CD8-positive, alpha-beta memory T cell (primary cell): Measurements from ENCODE around the gene SDF2. TPM values are rescaled to one million over a fixed set of nuclear protein-coding genes. Genes with fewer than 3 reads are reported as not detected.
A peak's percentile ranks its signal among the peaks of the same experiment; 100 is the strongest.

Source experiments
- CTCF ChIA-PET: fragments of 350-600 bp; sonication (Branson Sonifier 250); formaldehyde crosslinking; loops from one replicate; lab custom pipeline; 2021; ENCODE audit warnings: antibody characterized with exemption; lab: Charles Lee
- POLR2A ChIA-PET: fragments of 350-600 bp; sonication (Branson Sonifier 250); formaldehyde crosslinking; loops from one replicate; lab custom pipeline; 2021; ENCODE audit warnings: antibody characterized with exemption; lab: Charles Lee
- DNase-seq, 5 donors: peaks; one replicate each; pipeline versions ENCODE4 v3.0.0 to v3.0.0-alpha.2; 2020 to 2022; ENCODE audit warnings: mixed read lengths in 1 of 5
- H3K27ac ChIP-seq: one replicate; pipeline ENCODE4 v1.7.0; 2013; ENCODE audit warnings: low read depth, mild to moderate bottlenecking, low read length, moderate library complexity
- H3K27me3 ChIP-seq: 2 replicates; pipeline ENCODE4 v1.7.0; 2013; ENCODE audit warnings: low read length, mild to moderate bottlenecking; ENCODE audit not compliant: insufficient read depth, poor library complexity, severe bottlenecking
- H3K36me3 ChIP-seq: 2 replicates; pipeline ENCODE4 v1.7.0; 2013; ENCODE audit warnings: mild to moderate bottlenecking, low read length, moderate library complexity; ENCODE audit not compliant: insufficient read depth
- H3K4me1 ChIP-seq: 2 replicates; pipeline ENCODE4 v1.7.0; 2013; ENCODE audit warnings: mild to moderate bottlenecking, low read length, moderate library complexity; ENCODE audit not compliant: insufficient read depth
- H3K4me3 ChIP-seq: 2 replicates; pipeline ENCODE4 v1.7.0; 2013; ENCODE audit warnings: mild to moderate bottlenecking, low read length
- H3K9me3 ChIP-seq: 2 replicates; pipeline ENCODE4 v1.7.0; 2013; ENCODE audit warnings: mild to moderate bottlenecking, low read length
- H3K27ac Mint-ChIP-seq, 8 donors: one replicate each; pipeline ENCODE4 v1.8.0; 2020 to 2021; ENCODE audit warnings: mixed read lengths in 8 of 8, mild to moderate bottlenecking in 6 of 8, inconsistent platforms in 3 of 8, moderate library complexity in 3 of 8
- H3K27me3 Mint-ChIP-seq, 2 donors: one replicate each; pipeline ENCODE4 v1.8.0; 2020 to 2021; ENCODE audit warnings: mixed read lengths in 2 of 2, mild to moderate bottlenecking in 1 of 2, moderate library complexity in 1 of 2
- H3K36me3 Mint-ChIP-seq, 3 donors: one replicate each; pipeline ENCODE4 v1.8.0; 2020 to 2021; ENCODE audit warnings: mixed read lengths in 3 of 3, inconsistent platforms in 1 of 3, mild to moderate bottlenecking in 1 of 3
- H3K4me1 Mint-ChIP-seq, 3 donors: one replicate each; pipeline ENCODE4 v1.8.0; 2020 to 2021; ENCODE audit warnings: mixed read lengths in 3 of 3, inconsistent platforms in 1 of 3, mild to moderate bottlenecking in 1 of 3
- H3K4me3 Mint-ChIP-seq, 7 donors: one replicate each; pipeline ENCODE4 v1.8.0; 2020 to 2021; ENCODE audit warnings: mixed read lengths in 7 of 7, mild to moderate bottlenecking in 6 of 7, moderate library complexity in 4 of 7, inconsistent platforms in 2 of 7
- H3K9me3 Mint-ChIP-seq, 5 donors: one replicate each; pipeline ENCODE4 v1.8.0; 2020 to 2022; ENCODE audit warnings: mixed read lengths in 5 of 5, mild to moderate bottlenecking in 3 of 5, moderate library complexity in 2 of 5, inconsistent platforms in 1 of 5
- polyA plus RNA-seq: library from polyadenylated mRNA; unstranded; fragments of 300-500 nt; fragmentation: Illumina TruSeq; gene quantifications from one replicate; pipeline ENCODE4 v1.2.3, GENCODE V29; 2021
- total RNA-seq, 2 experiments: library from RNA; stranded (reverse); gene quantifications; one replicate each; pipeline ENCODE4 v1.2.3, GENCODE V29; 2021

SDF2 gene, protein sequence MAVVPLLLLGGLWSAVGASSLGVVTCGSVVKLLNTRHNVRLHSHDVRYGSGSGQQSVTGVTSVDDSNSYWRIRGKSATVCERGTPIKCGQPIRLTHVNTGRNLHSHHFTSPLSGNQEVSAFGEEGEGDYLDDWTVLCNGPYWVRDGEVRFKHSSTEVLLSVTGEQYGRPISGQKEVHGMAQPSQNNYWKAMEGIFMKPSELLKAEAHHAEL
- total RNA-seq (10 to 100 TPM; 51.4 to 55.1 TPM), polyA plus RNA-seq (94.9 TPM)

DNA sequence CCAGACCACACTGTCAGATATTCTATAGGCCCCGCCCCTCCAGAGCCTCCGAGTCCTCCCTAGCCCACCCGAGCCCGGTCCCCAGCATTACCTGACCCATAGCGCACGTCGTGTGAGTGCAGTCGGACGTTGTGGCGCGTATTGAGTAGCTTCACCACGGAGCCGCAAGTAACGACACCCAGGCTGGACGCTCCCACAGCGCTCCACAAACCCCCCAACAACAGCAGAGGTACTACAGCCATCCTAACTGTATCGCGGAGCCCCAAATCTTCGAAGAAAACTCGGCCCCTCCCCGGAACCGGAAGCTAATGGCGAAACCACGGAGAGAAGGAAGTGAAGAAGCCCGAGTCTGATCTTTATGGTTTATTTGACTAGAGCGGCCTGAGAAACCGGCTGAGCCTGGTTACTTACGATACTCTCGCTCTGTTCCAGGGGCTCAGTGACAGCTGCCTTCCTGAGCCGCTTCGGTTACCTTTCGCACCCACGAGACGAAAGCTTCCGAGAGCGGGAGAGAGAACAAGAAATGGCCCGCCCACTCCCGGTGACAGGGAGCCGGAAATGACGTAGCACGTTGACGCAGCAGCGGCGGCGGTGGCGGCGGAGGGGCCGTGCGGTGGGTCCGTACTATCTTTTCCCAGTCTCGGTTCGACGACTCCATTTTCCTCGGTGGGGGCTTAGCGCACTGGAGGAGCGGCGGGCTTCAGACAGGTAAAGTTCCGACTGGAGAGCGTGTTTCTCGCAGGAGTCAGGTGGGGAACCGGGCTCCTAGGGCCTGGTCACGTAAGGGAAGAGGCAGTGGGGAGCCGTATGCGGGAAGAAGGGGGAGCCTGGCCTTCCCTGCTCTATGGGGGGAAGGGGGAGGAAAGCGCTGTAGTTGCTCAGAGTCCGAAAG, at the start of gene SDF2, which contains the start of gene SUPT6H:
Gene SDF2, minus strand, starts transcription at position 272 of the 892 bp plus-strand sequence. Its CDS starts 30 bp downstream, at position 242.
Gene SUPT6H, plus strand, starts transcription at position 571 of the 892 bp plus-strand sequence. CDS start 11,197 bp downstream, outside the sequence.
- ChIA-PET CTCF (interaction anchor here (0.7 to 4.8 kb wide), 8 partner anchors 12 to 87 kb away, joined by 3 to 38 read pairs (median 4); partner anchors contain the start of genes BLTP2, RPL23A and TLCD1), POLR2A (interaction anchor here (0.5 to 3.1 kb wide), 8 partner anchors 10 to 231 kb away, joined by 3 to 27 read pairs (median 6); partner anchors contain the start of genes BLTP2, PROCA1 and RPL23A)
- peak; percentile 90 to 97 (median 94) for DNase-seq
- H3K4me3 Mint-ChIP-seq = peak within 1 kb of the TSS; percentile 99 to 100 (median 100)
- no peaks in the 10 kb centered on the region for H3K9me3 ChIP-seq
- peaks cover 0 to 65% (median 12%) of the 10 kb centered on the region in 3 donors for H3K36me3 Mint-ChIP-seq
- H3K4me1 Mint-ChIP-seq = peaks cover 50 to 70% (median 62%) of the 10 kb centered on the region in 3 donors
- peak within 1 kb of the TSS; percentile 97 for H3K4me3 ChIP-seq
- H3K27me3 Mint-ChIP-seq = no peaks in the 10 kb centered on the region
- H3K36me3 ChIP-seq = peaks cover 5% of the 10 kb centered on the region
- peak within 1 kb of the TSS; percentile 98 for H3K27ac ChIP-seq
- no peaks in the 10 kb centered on the region for H3K9me3 Mint-ChIP-seq
- H3K4me1 ChIP-seq = peaks cover 49% of the 10 kb centered on the region
- no peaks in the 10 kb centered on the region for H3K27me3 ChIP-seq
- H3K27ac Mint-ChIP-seq = peak within 1 kb of the TSS; percentile 99 to 100 (median 100)

DNA sequence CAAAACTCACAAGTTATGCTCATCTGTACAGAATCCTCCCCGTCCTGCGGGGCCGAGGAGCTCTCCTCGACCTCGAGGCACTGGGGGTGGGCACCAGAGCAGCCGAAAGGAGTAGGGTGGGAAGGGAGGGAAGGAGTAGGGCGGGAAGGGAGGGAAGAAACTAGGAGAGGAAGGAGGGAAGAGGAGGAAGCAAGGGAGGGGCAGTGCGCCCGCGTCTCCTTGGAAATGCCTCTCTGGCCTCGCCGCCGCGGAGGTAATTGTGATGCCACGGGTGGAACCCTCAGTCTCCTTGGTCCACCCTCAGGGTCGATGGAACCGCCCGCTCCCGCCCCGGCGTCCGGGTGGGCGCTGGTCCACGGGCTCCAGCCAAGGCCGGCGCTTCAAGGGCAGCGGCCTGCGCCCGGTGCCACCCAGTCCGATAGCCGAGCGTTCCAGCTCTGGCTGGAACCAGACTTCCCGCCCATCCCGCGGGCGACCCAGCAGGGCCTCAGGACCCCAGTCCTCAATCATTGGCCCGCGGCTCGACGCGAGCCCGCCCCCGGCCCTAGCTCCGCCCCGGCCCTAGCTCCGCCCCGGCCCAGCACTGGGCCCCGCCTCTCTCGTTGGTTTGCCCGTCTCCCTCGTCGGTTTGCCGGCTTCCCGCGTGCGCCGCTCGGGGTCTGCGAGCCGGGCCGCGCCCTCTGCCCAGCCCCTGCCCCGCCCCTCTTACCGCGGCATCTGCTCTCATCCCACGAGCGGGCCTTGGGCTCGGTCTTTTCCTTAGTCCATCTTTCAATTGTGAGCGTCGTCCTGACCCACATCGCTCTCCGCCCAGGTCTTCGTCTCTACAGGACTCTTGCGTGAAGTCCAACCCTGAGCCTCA, 49.4 kb upstream of the SDF2 start:
- Histone ChIP-seq H3K4me1 (peaks cover 17% of the 10 kb centered on the region), H3K27me3 (peaks cover under 1% of the 10 kb centered on the region), H3K4me3 (peak overlapping the region; percentile 82), H3K27ac (peak overlapping the region; percentile 83), H3K9me3 (no peaks in the 10 kb centered on the region), H3K36me3 (no peaks in the 10 kb centered on the region)
- peak; percentile 84 to 91 (median 85) for DNase-seq
- CTCF ChIA-PET = interaction anchor here (0.9 to 4.4 kb wide), 7 partner anchors 9 to 406 kb away, joined by 3 to 35 read pairs (median 4); partner anchors contain the start of genes RPL23A, SDF2, SUPT6H and TLCD1
- peaks cover 16 to 24% (median 20%) of the 10 kb centered on the region in 3 donors for H3K4me1 Mint-ChIP-seq
- peaks cover 0 to 5% (median 0%) of the 10 kb centered on the region in 3 donors for H3K36me3 Mint-ChIP-seq
- POLR2A ChIA-PET = interaction anchor here (0.5 to 3.8 kb wide), 14 partner anchors 10 to 429 kb away, joined by 3 to 53 read pairs (median 4); partner anchors contain the start of genes BLTP2, FLOT2, PHF12 and RPL23A
- peak overlapping the region; percentile 86 to 97 (median 91) for H3K4me3 Mint-ChIP-seq
- H3K27me3 Mint-ChIP-seq = peaks cover 14 to 17% of the 10 kb centered on the region in 2 donors
- H3K27ac Mint-ChIP-seq = peak overlapping the region; percentile 41 to 97 (median 92)
- no peaks in the 10 kb centered on the region for H3K9me3 Mint-ChIP-seq

DNA sequence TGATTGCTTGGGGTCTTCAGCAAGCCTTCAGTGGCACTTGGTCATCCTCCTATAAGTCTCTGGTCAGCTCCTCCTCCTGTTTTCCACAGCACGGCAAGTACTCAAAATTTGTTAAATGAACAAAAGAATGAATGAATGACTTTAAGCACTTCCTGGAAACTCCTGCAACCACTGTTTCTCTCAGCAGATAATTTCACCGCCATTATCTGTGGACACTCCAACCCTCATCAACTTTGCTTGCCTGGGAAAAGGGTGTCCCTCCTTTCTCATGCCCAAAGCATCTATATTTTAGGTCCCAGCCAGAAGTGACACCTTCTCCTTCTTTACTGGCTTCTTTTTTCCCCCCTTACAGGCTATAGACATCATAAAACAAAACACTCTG, 45.6 kb upstream of the SDF2 start:
- H3K4me3 ChIP-seq = no peak overlapping the region
- H3K36me3 ChIP-seq = peaks cover 10% of the 10 kb centered on the region
- no peak overlapping the region for H3K27ac ChIP-seq
- Mint-ChIP-seq H3K36me3 (peaks cover 0 to 33% (median 4%) of the 10 kb centered on the region in 3 donors), H3K4me1 (peaks cover 10 to 18% (median 17%) of the 10 kb centered on the region in 3 donors), H3K4me3 (peak overlapping the region in 1 of 7 donors; percentile 50), H3K9me3 (no peaks in the 10 kb centered on the region), H3K27ac (peak overlapping the region in 5 of 8 donors; percentile 6 to 75 (median 24)), H3K27me3 (peaks cover 0 to under 1% of the 10 kb centered on the region in 2 donors)
- ChIA-PET POLR2A (interaction anchor here (1.1 kb wide), 1 partner anchor 12 kb away, joined by 4 read pairs; the partner anchor contains the start of gene RPL23A), CTCF (no interaction called here)
- H3K27me3 ChIP-seq = no peaks in the 10 kb centered on the region
- no peaks in the 10 kb centered on the region for H3K9me3 ChIP-seq
- no peak for DNase-seq
- peaks cover 10% of the 10 kb centered on the region for H3K4me1 ChIP-seq

DNA sequence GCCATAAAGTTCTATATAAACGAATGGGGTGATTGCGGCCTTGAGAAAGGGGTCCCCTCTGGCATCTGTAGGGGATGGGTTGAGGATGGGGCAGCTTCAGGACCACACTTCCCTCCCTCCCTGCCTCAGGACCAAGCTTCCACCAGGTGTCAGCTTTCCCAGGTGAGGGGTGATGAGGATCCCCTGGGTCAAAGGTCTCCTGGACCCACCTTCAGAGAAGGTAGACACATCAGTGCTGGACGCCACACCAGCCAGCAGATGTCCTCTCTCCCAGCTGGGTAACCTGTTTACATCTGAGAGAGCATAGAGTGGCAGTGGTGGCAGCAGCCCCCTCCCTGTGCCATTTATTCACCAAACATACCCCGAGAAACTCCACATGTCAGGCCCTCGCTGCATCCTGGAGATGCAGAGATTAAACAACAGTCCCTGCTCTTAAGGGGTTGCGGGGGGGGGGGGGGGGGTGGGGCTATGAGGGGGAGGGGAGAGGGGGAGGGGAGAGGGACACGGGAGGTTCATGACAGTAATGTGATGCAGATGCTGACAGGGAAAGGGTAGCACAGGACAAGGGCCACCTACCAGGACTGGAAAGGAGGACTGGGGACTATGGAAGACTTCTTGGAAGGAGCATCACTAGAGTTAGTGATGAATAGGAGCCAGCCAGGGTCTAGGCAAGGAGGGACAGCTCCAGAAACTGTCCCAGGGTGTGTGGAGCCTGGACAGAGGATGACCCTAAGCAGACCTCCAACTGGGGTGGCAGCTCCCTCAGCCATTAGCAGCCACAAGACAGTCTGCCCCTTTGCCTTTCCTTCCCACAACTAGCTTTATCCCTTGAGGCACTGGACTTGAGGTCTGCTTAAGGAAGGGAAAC, 45.0 kb upstream of the SDF2 start:
- ChIA-PET CTCF (no interaction called here), POLR2A (no interaction called here)
- peak overlapping the region in 3 of 8 donors; percentile 6 to 75 (median 17) for H3K27ac Mint-ChIP-seq

DNA sequence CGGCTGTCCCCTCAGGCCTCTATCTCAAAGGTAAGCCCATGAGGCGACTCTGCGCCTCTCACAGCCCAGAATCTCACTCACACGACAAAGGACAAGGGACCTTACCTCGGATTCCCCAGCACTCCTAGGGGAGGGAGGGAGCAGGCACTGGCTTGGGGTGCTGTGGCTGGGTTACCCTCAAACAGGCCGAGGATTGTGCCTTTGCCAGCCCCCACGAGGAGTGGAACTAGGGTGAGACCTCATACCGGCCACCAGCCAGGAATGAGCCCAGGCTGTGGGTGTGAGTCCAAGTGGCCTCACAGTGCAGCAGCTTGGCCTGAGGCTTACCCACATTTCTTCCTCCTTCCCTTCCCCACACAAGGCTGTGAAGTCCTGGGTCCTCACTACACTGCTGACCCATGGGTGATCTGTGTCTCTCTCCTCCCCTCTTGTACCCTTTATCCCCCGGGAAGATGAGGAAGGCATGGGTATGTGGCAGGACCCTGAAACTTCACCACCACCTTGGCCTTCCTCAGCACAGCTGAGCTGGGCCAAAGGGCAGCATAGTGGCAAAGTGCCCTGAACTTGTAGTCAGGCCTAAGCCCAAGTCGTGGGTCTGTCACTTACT, 44.1 kb upstream of the SDF2 start:
- Mint-ChIP-seq H3K4me3 (no peak overlapping the region), H3K4me1 (peaks cover 7 to 11% (median 9%) of the 10 kb centered on the region in 3 donors), H3K27me3 (no peaks in the 10 kb centered on the region), H3K9me3 (peaks cover 0 to 2% (median 0%) of the 10 kb centered on the region in 5 donors), H3K27ac (peak overlapping the region in 3 of 8 donors; percentile 55 to 86 (median 64)), H3K36me3 (peaks cover 0 to 44% (median 6%) of the 10 kb centered on the region in 3 donors)
- peaks cover 23% of the 10 kb centered on the region for H3K36me3 ChIP-seq
- peaks cover 4% of the 10 kb centered on the region for H3K4me1 ChIP-seq
- ChIA-PET CTCF (interaction anchor here (1.0 kb wide), 1 partner anchor 57 kb away, joined by 3 read pairs; no protein-coding TSS in a partner anchor), POLR2A (no interaction called here)
- H3K4me3 ChIP-seq = no peak overlapping the region
- H3K27ac ChIP-seq = no peak overlapping the region
- H3K27me3 ChIP-seq = no peaks in the 10 kb centered on the region
- H3K9me3 ChIP-seq = no peaks in the 10 kb centered on the region
- no peak for DNase-seq

More for the DNA sequence above, 45.0 kb upstream of the SDF2 start:
- peaks cover 0 to 2% (median 0%) of the 10 kb centered on the region in 5 donors for H3K9me3 Mint-ChIP-seq
- DNase-seq = no peak
- Histone ChIP-seq H3K36me3 (peaks cover 16% of the 10 kb centered on the region), H3K27ac (no peak overlapping the region), H3K4me1 (peaks cover 4% of the 10 kb centered on the region), H3K9me3 (no peaks in the 10 kb centered on the region), H3K4me3 (no peak overlapping the region), H3K27me3 (no peaks in the 10 kb centered on the region)
- H3K4me3 Mint-ChIP-seq = peak overlapping the region in 1 of 7 donors; percentile 50
- H3K27me3 Mint-ChIP-seq = no peaks in the 10 kb centered on the region
- H3K36me3 Mint-ChIP-seq = peaks cover 0 to 37% (median 6%) of the 10 kb centered on the region in 3 donors
- peaks cover 7 to 12% (median 11%) of the 10 kb centered on the region in 3 donors for H3K4me1 Mint-ChIP-seq

DNA sequence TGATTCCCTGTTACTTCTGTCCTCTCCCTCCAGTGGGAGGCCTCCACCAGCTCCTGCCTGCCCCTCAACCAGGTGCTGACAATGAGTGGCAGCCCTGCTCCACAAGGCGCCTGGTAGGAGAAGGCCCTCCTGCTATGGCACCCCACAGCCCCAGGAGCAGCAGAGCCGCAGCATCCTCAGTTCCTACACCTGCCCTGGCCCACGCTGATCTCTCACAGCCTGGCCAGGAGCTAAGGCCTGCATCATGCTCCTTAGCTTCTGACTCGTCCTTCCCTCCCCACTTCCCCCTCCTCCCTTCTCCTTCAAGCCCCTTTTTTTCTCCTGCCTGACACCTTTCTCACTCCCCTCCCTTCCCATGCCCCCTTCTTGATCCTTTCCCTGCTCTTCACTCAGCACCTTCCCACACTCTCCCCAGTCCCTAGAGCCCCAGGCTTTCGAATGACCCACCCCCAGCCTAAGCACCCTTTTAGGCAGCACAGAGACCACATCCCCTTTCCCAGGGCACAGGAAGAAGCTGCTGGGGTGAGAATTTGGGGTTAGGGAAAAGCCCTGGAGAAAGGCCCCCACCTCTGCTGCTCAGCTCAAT, 43.5 kb upstream of the SDF2 start:
- H3K27me3 Mint-ChIP-seq = no peaks in the 10 kb centered on the region
- no peaks in the 10 kb centered on the region for H3K4me1 ChIP-seq
- peaks cover 0 to 2% (median 0%) of the 10 kb centered on the region in 5 donors for H3K9me3 Mint-ChIP-seq
- ChIA-PET POLR2A (interaction anchor here (0.5 kb wide), 1 partner anchor 12 kb away, joined by 3 read pairs; no protein-coding TSS in a partner anchor), CTCF (interaction anchor here (1.0 kb wide), 1 partner anchor 57 kb away, joined by 3 read pairs; no protein-coding TSS in a partner anchor)
- H3K4me3 Mint-ChIP-seq = no peak overlapping the region
- H3K27ac ChIP-seq = no peak overlapping the region
- H3K9me3 ChIP-seq = no peaks in the 10 kb centered on the region
- peak overlapping the region in 1 of 8 donors; percentile 86 for H3K27ac Mint-ChIP-seq
- H3K36me3 ChIP-seq = peaks cover 29% of the 10 kb centered on the region
- DNase-seq = no peak
- no peaks in the 10 kb centered on the region for H3K27me3 ChIP-seq
- H3K4me1 Mint-ChIP-seq = peaks cover 3 to 6% (median 4%) of the 10 kb centered on the region in 3 donors
- peaks cover 0 to 49% (median 8%) of the 10 kb centered on the region in 3 donors for H3K36me3 Mint-ChIP-seq
- H3K4me3 ChIP-seq = no peak overlapping the region
